Adipocyte (in vitro differentiated cells): ENCODE measurements around the gene RASD1.

Source experiments
- DNase-seq: peaks from one replicate; pipeline ENCODE4 v3.0.0-alpha.2; 2015; ENCODE audit warnings: low read depth
- H3K27me3 ChIP-seq: replicated peaks from 2 replicates; pipeline ENCODE4 v1.7.0; 2013; ENCODE audit warnings: mild to moderate bottlenecking, low read length, moderate library complexity; ENCODE audit not compliant: control insufficient read depth, insufficient read depth
- H3K36me3 ChIP-seq: 2 replicates; pipeline ENCODE4 v1.7.0; 2013; ENCODE audit warnings: low read length, mild to moderate bottlenecking, moderate library complexity; ENCODE audit not compliant: control insufficient read depth, insufficient read depth, severe bottlenecking
- H3K4me1 ChIP-seq: 2 replicates; pipeline ENCODE4 v1.7.0; 2013; ENCODE audit warnings: mild to moderate bottlenecking, low read length, moderate library complexity; ENCODE audit not compliant: control insufficient read depth, insufficient read depth
- H3K4me3 ChIP-seq: 2 replicates; pipeline ENCODE4 v1.7.0; 2013; ENCODE audit warnings: mild to moderate bottlenecking, low read length, moderate library complexity
- H3K9ac ChIP-seq: 2 replicates; pipeline ENCODE4 v1.7.0; 2013; ENCODE audit warnings: mild to moderate bottlenecking, low read length, moderate library complexity
- H3K9me3 ChIP-seq: 2 replicates; pipeline ENCODE4 v1.7.0; 2013; ENCODE audit warnings: mild to moderate bottlenecking, low read length, moderate library complexity; ENCODE audit not compliant: control insufficient read depth

The RASD1 gene

GRCh38 chr17:17514993-17515933 lies 19.1 kb upstream of the RASD1 start:
- Histone ChIP-seq H3K36me3 (peaks cover 23% of the 10 kb centered on the region), H3K4me1 (peaks cover 51% of the 10 kb centered on the region), H3K27me3 (no peaks in the 10 kb centered on the region), H3K4me3 (peak overlapping the region; percentile 1), H3K9me3 (no peaks in the 10 kb centered on the region), H3K9ac (peak overlapping the region; percentile 70)
- DNase-seq: no peak

DNA sequence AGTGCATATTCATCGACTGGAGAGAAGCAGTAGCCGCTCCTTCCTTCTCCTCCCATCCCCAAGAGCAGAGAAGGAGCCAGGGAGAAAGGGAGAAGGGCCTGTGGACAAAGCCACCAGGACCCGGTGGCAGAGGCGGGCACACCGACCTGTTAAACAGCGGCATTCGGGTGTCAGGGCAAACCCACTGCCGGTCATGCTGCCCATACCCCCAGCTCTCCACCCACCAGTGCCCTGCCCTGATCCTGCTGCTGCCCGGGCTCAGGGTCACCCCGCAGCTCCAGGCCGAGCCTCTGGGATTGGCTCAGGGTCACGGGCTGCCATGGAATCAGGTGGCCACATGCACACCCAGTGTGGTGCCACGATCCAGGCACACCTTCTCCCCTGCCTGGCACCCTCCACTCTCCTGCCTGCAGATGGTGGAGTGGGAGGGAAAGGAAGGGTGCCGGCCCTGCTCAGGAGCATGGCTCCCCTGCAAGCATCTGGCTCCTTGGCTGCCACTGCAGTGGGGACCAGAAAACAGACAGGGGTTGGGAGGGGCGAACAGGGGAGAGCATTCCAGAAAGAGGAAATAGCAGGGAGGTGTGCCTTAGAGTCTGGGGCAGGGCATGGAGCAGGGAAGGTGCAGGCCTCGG lies 18.3 kb upstream of the RASD1 start:
- peaks cover 16% of the 10 kb centered on the region for H3K36me3 ChIP-seq
- H3K4me1 ChIP-seq: peaks cover 51% of the 10 kb centered on the region
- no peaks in the 10 kb centered on the region for H3K27me3 ChIP-seq
- no peaks in the 10 kb centered on the region for H3K9me3 ChIP-seq
- H3K9ac ChIP-seq: peak overlapping the region; percentile 70
- DNase-seq: no peak
- H3K4me3 ChIP-seq: no peak overlapping the region

DNA sequence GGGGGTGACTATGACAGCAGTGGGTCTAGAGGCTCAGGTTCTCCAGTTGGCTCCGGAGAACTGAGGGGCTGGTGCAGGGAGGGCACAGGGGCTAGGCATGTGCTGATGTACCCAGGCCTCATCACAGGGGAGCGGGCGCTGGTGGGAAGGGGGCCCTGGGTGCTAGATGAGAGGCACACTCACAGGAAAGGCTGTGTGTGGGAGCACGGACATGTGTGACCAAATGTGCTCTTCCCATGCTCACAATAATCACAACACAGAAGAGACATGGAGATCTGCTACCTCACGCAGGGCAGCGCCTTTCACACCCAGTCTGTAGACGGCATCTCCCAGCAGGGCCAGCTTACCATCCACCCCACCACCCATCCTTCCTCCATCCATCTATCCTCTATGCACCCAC lies 17.4 kb upstream of the RASD1 start:
- Histone ChIP-seq H3K9ac (no peak overlapping the region), H3K36me3 (peaks cover 16% of the 10 kb centered on the region), H3K4me3 (no peak overlapping the region), H3K27me3 (no peaks in the 10 kb centered on the region), H3K4me1 (peaks cover 51% of the 10 kb centered on the region), H3K9me3 (no peaks in the 10 kb centered on the region)
- no peak for DNase-seq

DNA sequence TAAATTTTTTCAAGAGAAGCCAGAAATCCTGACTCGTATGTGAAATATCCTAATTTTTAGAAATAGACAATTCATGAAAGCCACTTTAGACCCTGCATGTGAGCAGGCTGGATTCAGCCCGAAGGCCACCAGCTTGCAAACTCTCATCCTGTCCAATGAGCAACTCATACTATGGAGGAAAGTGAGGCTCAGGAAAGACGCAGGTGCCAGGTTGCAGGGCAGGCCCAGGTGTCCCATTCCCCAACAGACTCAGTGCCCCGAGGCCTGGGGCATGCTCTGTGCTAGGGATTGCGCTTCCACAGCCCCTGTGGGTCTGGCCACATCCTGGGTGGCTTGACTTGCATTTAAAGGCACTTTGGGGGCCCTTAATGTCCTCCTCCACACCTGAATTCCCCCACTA lies 16.7 kb upstream of the RASD1 start:
- Histone ChIP-seq H3K36me3 (peaks cover 16% of the 10 kb centered on the region), H3K27me3 (no peaks in the 10 kb centered on the region), H3K4me3 (no peak overlapping the region), H3K4me1 (peaks cover 51% of the 10 kb centered on the region), H3K9me3 (no peaks in the 10 kb centered on the region), H3K9ac (no peak overlapping the region)
- no peak for DNase-seq

DNA sequence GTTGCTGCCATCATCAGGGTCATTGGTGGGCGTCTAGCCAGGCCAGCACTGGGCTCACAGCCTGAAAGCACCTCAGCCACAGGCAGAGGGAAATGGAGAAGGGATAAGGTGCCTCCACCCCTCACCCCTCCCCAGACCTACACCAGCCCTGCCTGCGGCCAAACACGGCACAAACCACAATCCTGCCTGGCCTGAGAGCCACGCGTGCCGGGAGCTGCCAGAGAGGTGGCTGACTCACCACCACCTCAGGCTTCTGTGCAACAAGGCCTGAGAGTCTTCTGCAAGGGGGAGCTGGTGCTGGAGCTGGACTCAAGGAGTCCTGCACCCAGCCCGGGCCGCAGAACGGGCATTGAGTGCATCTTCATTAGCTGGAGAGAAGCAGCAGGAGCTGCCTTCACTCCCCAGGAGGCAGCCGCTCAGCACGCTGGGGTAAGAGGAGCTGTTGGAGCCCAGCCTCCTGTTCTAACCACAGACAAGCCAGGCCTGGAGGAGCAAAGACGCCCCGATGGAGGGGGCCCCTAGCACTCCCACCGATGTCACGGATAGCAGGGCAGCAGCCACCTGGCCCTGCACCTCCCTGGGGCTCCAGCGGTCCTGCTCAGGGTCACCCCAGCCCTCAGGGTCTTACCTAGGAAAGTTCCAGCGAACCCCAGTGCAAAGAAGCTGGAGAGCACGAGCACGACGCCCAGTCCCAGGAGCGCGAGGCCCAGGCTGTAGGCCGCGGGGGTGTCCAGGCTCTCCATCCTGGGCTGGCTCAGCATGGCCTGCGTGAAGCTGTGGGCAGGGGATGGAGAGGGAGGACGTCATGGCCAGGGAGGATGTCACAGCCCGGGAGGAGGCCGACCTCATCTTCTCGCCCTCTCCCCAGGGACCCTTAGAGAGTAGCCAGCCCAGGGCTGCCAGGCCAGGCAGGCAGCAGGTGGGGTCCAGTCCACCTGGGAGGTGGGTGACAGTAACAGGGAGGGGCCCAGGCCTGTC lies 16.0 kb upstream of the RASD1 start:
- H3K4me1 ChIP-seq: peaks cover 51% of the 10 kb centered on the region

GRCh38 chr17:17511293-17511741 lies 15.1 kb upstream of the RASD1 start:
- H3K27me3 ChIP-seq: no peaks in the 10 kb centered on the region
- no peak overlapping the region for H3K9ac ChIP-seq
- no peak for DNase-seq
- H3K4me1 ChIP-seq: peaks cover 43% of the 10 kb centered on the region
- H3K9me3 ChIP-seq: no peaks in the 10 kb centered on the region
- H3K4me3 ChIP-seq: no peak overlapping the region
- peaks cover 23% of the 10 kb centered on the region for H3K36me3 ChIP-seq

More for the DNA sequence above, 16.0 kb upstream of the RASD1 start:
- DNase-seq: peak; percentile 75
- no peaks in the 10 kb centered on the region for H3K27me3 ChIP-seq
- H3K4me3 ChIP-seq: no peak overlapping the region
- peaks cover 22% of the 10 kb centered on the region for H3K36me3 ChIP-seq
- H3K9me3 ChIP-seq: no peaks in the 10 kb centered on the region
- peak overlapping the region; percentile 33 for H3K9ac ChIP-seq

DNA sequence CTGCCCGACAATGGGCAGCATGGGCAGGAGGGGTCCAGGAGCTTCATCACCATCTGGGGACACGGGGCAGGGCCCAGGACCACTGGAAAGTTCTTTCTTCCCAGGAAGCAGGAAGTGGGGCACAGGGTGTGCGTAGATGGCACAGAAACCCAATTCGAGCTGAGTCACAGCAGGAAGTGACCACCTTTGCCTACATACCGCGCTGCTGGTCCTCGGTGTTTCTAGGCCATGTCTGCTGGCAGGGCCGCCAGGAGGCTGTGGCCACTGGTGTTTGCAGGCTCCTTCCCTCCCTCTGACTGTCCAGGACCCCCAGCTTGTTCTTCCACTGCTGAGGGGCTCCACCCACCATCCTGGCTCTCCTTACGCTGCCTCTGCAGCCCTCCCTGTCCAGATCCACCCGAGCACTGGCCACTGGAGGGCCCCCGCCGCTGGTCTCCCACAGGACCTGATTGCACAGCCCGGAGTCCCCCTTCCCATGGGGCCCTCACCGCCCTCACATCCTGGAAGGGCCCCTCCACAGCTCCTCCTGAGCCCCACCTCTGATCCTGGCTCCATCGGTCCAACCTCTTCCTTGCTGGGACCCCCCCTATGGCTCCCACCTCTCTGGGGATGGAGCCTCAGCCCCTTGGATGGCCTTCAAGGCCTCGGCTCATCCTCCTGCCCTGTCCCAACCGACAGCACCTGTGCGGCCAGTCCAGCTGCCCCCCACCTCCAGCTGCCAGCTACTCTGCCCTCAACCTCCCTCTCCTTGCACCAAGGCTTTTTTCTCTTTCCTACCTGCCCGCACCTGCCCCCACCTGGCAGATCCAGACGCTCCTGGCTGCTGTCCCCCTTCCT lies 14.5 kb upstream of the RASD1 start:
- no peak for DNase-seq
- Histone ChIP-seq H3K9me3 (no peaks in the 10 kb centered on the region), H3K4me1 (peaks cover 37% of the 10 kb centered on the region), H3K27me3 (no peaks in the 10 kb centered on the region), H3K36me3 (peaks cover 23% of the 10 kb centered on the region), H3K9ac (no peak overlapping the region), H3K4me3 (no peak overlapping the region)

DNA sequence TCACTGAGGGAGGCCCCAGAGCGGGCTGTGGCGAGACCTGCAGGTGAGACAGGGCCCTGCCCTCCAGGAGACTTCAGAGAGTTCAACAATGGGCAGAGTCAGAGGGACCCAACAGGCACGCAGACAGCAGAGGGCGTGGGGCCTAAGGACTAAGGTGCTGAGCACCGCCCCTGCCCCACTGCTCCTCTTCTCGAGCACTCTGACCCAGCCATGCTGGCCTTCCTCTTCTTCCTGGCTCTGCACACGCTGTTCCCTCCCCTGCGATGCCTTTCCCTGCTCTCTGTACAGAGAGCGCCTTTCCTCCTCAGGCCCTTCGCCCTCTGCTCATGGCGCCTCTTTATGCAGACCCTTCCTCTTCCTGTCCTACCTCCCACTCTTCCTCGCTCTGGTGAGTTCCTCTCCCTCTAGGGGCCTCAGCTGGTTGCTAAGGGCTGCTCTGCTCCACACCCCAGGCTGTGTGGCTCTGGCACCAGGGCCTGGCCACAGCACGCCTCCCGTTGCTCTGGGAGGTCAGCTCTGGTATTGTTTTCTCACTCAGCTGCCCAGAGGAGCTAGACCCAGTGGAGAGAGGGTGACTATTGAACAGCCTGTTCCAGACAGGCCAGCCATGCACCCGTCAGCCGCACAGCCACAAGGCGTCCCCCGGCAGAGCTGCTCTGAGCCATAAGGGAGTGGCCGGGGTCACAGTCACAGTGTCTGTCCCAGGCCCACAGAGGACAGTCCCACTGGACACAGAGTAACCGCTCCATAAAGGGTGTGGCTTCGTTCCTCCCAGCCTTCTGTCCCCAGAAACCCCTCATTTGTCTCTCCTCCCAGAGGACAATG lies 13.6 kb upstream of the RASD1 start:
- H3K4me1 ChIP-seq: peaks cover 29% of the 10 kb centered on the region
- H3K4me3 ChIP-seq: no peak overlapping the region
- H3K9me3 ChIP-seq: no peaks in the 10 kb centered on the region
- H3K27me3 ChIP-seq: no peaks in the 10 kb centered on the region
- H3K36me3 ChIP-seq: peaks cover 26% of the 10 kb centered on the region
- no peak for DNase-seq
- no peak overlapping the region for H3K9ac ChIP-seq

DNA sequence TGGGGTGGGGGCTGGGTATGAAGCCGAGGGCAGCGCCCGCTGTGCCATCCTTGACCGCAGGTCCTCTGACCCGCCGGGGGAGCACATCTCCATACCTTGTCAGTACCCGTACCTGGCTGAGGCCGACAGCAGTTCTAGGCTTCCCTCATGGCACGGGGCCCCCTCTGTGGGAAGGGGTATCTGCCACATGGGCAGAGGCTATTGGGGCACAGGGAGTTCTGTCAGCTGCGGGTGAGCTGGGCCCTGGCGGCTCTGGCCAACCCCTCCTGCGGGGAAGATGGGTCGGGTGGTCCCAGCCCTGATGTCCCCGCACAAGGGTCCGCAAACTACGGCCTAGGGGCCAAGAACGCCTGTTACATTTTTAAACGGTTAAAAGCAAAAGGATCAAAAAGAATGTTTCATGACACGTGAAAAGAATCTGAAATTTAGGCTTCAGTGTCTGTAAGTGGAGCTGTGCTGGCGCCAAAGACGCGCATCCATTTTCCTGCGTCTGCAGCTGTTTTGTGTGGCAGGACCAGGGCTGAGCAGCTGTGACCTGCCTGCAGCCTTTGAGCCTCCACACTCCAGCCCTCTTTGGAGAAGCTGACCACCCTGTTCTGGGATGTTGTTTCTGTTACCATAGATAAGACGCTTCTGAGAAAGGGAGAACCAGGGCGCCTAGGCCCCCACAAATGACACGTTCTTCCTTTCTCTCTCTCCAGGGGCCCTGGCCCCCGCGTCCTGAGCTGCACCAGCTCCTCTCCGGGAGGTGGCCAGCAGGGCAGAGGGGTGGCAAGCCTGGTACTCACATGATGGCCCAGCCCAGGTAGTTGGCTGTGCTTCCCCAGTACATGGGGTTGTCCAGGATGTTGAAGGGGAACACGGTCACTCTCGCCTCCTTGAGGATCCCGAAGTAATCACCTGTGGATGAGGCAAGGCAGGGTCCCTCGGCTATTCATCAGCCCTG lies 12.7 kb upstream of the RASD1 start:
- Histone ChIP-seq H3K9ac (no peak overlapping the region), H3K4me1 (peaks cover 20% of the 10 kb centered on the region), H3K36me3 (peaks cover 26% of the 10 kb centered on the region), H3K27me3 (no peaks in the 10 kb centered on the region), H3K4me3 (no peak overlapping the region), H3K9me3 (no peaks in the 10 kb centered on the region)
- no peak for DNase-seq
